HG02938 (cell line): ENCODE results near the gene CYLC2.

Source experiments
- ATAC-seq: cut with Tn5 transposase; IDR thresholded peaks from one replicate; pipeline ENCODE4 v1.9.1; 2021; ENCODE audit warnings: mild to moderate bottlenecking, moderate library complexity; ENCODE audit not compliant: unreplicated experiment

The CYLC2 gene, protein sequence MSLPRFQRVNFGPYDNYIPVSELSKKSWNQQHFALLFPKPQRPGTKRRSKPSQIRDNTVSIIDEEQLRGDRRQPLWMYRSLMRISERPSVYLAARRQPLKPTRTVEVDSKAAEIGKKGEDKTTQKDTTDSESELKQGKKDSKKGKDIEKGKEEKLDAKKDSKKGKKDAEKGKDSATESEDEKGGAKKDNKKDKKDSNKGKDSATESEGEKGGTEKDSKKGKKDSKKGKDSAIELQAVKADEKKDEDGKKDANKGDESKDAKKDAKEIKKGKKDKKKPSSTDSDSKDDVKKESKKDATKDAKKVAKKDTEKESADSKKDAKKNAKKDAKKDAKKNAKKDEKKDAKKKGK

DNA sequence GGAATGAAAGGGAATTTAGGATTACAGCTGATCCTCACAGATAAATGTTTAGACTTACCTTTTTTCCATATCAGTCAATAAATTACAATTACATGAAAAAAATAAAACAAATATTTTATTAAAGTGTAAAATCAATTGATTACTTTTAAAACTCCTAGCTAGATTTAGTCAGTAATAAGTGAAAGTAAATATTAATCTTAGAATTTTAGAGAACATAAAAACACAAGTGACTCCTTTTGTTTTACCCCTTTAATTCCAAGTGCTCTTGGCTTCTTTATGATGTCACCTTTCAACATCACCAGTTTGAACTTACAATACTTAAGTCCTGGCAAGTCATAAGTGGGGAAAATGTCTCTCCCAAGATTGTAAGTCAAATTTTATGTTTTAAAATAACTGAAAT is at the start of gene CYLC2:
TSS of gene CYLC2 (plus strand) at position 301 of the 400 bp plus-strand sequence. CDS start at position 349, 48 bp downstream.
- ATAC-seq, result no peak

GRCh38 chr9:102950346-102950745 is 44.8 kb upstream of the CYLC2 start:
- no peak for ATAC-seq

- no peak for ATAC-seq
Observed at GRCh38 chr9:102966999-102967398, 28.1 kb upstream of the CYLC2 start.

GRCh38 chr9:102967979-102968378 is 27.2 kb upstream of the CYLC2 start:
- ATAC-seq, result no peak

DNA sequence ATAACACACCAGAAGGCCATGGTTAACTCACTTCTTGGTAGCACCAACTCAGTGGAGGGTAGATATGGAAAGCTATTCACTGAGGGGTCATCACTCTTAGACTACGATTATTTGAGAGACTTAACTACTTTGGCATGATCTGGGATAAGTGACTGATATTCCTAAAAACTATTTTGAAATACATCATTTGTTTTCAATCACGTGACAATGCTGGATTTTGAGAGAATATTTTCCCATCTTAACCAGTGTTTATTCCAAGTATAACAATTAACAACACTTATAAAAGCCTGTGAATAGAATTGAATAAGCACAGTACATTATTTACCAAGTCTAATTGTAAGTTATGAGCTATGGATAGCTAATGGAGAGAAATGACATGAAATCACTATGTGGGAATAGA is 22.4 kb upstream of the CYLC2 start:
- ATAC-seq, result no peak

DNA sequence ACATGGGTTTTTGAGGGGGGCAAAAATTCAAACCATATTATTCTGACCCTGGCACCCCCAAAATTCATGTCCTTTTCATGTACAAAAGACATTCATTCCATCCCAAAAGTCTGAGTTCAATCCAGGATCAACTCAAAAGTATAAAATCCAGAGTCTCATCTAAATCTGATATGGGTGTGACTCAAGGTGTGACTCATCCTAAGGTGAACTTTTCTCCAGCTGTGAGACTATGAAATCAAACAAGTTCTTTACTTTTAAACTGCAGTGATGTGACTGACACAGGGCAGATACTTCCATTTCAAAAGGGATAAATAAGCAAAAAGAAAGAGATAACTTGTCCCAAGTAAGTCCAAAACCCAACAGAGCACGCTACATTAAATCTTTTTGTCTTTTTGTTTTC is 20.6 kb upstream of the CYLC2 start:
- no peak for ATAC-seq

DNA sequence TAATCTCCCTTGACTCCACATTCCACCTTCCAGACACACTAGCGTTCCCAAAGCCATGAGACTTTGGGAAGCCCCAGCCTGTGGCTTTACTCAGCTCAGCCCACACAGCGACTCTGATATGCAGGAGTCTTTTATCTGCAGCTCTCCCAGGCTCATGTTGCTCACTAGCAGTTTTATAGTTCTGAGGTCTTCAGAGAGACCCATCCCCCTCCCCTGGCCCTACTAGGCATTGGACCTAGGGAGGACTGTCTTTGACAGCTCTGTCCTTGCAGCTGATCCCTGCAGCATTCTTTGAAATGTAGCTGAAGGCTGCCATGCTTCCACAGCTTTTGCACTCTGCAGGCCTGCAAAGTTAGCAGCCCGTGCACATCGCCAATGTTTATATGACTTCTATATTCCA is 19.9 kb upstream of the CYLC2 start:
- no peak for ATAC-seq

DNA sequence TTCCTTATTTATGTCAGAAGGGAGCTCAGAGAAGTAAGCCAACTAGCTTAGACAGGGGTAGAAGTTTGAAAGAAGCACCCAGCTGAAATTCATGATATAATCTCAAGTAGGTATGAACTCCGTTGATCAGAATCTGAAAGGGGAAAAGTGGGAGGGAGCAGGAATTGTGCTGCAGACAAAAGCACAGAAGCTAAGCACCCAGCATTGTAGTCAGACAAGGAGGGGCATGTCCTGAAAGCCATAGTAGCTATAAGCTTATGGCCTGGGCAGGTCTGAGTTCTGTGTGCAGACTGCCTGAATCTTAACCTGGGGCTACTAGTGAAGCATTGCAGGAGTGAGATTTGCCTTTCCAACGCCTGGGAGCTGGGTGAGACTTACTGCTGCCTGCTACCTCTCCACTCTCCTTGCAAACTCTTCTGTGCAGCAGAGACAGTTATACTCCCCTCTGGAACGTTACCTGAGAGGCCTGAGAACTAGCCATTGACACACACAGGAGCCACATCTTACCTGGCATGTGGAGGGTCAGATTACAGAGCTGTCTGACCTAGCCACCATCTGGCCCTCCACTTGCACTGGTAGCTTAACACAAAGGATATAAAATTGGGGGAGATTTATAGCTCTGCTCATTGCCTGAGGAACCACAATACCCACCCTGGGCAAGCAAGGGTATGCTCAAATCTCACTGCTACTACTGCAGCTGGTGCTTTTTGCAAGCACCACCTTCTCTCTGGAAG is 9.8 kb upstream of the CYLC2 start:
- ATAC-seq, result no peak

- no peak for ATAC-seq
Observed at GRCh38 chr9:102986425-102986824, 8.7 kb upstream of the CYLC2 start.

DNA sequence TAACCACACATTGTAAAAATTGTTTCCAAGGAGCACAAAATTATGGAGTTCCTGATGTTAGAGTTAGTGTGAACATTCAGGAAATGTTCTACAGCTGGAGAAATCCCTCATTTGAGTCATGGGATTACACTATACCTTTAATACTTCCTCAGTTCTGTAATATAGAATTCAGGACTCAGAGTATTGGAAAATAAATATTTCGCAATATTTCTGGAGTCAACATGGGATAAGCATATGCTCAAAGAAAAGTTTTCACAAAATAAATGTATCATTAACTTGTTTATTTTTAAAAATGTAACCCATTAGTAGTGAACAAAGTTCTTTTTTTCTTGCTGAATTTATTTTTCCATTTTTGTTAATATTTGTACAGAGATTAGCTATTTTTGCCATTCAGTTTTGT is 8.6 kb downstream of the CYLC2 start:
- no peak for ATAC-seq

DNA sequence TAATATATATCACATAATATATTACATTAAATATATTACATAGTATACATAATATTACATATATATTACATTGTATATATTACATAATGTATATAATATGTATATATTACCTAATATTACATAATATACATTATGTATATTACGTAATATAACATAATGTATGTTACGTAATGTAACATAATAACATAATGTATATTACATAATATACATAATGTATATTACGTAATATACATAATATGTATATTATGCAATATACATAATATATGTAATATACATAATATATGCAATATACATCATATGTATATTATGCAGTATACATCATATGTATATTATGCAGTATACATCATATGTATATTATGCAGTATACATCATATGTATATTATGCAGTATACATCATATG is 19.1 kb downstream of the CYLC2 start:
- no peak for ATAC-seq

DNA sequence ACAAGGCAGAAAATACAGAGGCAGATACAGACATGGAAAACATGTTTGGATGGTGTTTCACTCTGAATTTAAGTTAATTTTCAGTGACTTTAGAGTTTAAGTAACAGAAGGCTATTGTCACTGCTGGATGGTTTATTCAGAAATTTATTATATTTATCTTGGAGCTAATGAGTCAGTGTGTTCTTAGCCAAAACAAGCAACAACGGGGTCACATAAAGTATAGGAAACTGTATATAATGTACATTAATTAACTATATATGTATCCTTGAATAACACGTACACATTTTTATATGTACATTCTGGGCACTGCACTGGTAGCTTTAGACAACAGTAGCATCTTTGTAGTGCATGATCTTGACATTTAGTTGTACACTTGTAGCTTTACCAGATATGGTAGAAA is 30.7 kb downstream of the CYLC2 start:
- no peak for ATAC-seq

DNA sequence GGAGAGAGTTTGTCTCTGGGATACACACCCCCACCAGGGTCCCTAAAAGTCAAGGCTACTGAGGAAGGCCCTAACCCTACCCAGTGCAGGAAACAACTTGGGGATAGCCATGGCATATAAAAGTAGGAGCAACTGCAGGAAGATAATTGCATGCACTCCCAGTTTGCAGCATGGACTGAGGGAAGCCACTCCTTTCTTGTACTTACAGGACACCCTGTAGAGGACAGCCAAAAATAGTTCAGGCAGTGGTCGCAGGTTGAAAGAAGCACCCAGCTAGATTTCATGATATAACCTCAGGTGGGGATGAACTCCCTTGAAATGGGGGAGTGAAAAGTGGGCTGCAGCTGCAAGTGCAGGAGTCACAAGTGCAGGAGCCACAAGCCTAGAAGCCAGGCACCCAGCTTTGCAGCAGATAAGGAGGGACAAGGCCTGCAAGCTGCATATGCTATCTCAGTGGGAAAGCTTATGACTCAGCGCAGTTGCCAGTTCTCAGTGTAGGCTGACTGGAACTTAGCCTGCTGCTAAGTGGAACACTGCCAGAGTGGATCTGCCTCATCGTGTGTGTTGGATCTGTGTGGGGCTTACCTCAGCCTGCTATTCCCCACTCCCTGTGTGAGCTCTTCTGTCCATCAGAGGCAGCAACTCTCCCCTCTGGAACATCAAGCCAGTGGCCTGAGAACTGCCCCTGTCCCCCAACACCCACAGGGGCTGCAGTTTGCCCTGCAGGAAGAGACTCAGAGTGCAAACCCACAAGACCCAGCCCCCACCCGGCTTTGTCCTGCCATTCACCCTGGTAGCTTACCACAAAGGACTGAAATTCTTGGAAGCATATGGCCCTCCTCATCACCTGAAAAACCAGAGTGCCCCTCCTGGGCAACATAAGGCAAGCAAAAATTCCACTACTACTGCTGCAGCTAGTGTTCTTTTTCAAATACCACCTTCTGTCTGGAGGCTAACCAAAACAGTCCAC is 42.7 kb downstream of the CYLC2 start:
- ATAC-seq, result no peak

GRCh38 chr9:103041961-103042360 is 46.8 kb downstream of the CYLC2 start:
- ATAC-seq, result no peak
